Epithelial cell of proximal tubule (primary cell): ENCODE results near the gene EQTN. TPM values are rescaled to one million over a fixed set of nuclear protein-coding genes. Genes with fewer than 3 reads are reported as not detected.
"Not testable (repeated sequence)": the region's sequence is repeated elsewhere in the genome, so short reads cannot be mapped to it uniquely, and the experiment has no call there.

Experiments
- DNase-seq: peaks from one replicate; pipeline ENCODE4 v3.0.0-alpha.2; 2011; ENCODE audit warnings: low read depth
- H3K4me3 ChIP-seq: 2 replicates; pipeline ENCODE4 v1.5.1; 2011; ENCODE audit warnings: low read depth, mild to moderate bottlenecking, low read length
- CTCF ChIP-seq: conservative IDR thresholded peaks from 2 replicates; pipeline ENCODE4 v1.5.1; 2012; ENCODE audit warnings: low read depth, mild to moderate bottlenecking, low read length
- total RNA-seq: library from RNA; depleted of rRNA; stranded (reverse); fragments of >200 nt; gene quantifications from 2 replicates; pipeline ENCODE4 v1.2.3, GENCODE V29; 2015

The EQTN gene
- total RNA-seq, 1 donor from 2014 or later = not detected

DNA sequence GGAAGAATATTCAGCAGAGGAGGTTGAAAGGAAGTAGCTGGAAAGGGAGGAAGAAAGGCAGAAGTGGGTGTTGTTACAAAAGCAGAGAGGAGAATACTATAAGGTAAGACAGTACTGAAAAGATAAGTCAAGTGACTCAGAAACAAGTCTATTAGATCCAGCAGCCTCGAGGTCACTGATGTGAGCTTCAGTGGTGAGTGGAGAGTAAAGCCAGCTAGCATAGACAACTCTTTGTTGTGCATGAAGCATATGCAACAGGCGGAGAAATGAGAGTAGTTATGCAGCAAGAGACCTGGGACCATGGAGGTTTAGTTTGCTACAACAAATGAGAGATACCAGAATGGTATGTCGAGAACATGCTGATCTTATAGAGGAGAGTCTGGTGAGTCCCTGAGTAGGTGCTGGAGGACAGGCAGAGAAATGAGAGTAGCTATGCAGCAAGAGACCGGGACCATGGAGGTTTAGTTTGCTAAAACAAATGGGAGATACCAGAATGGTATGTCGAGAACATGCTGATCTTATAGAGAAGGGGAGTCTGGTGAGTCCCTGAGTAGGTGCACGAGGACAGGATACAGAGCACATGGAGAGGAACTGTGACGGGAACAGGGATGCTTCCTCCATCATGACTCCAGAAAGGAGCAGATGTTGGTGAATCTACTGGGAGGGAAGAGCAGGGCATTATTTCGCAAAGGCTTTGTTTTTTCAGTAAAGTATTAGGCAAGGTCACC lies 36.0 kb downstream of the EQTN start:
- no peak overlapping the region for H3K4me3 ChIP-seq
- no peak for TF ChIP-seq CTCF
- no peak for DNase-seq

DNA sequence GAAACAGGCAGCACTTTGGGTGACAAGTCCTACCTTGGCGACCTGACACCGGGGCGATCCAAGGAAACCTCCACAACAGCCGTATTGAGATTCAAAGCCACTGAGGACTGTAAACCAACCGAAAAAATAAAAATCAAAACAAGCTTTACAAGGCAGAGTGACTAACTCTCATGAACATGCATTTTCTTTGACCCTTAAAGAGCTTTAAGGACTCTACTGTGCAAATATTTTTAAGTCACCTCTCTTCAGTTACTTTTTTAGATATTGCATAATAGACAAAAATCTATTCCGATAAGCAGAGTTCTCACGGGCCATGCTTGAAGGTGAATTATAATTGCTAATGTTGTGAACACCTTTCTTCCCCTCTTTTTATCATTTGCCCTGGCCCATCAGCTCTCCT lies 38.3 kb downstream of the EQTN start:
- DNase-seq = no peak
- H3K4me3 ChIP-seq = no peak overlapping the region
- TF ChIP-seq CTCF = no peak

DNA sequence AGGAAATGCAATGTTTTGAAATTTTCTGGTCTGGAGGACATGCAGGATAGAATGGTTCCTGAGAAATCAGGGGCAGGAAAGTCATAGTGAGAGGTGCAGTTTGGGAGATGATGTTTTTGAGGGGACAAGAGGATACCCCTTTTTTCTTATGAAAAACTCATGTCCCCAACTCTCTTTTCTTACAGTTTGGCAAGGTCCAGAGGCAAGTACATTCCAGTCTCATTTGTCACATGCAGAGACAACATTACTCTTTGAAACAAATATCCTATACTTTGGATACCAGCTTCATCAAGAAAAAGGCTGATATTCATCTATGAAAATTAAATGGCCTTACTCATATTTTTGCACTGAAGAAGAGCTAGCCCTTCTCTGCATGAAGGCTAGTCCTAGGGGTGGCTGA lies 48.2 kb downstream of the EQTN start:
- no peak for TF ChIP-seq CTCF
- DNase-seq = no peak
- no peak overlapping the region for H3K4me3 ChIP-seq

DNA sequence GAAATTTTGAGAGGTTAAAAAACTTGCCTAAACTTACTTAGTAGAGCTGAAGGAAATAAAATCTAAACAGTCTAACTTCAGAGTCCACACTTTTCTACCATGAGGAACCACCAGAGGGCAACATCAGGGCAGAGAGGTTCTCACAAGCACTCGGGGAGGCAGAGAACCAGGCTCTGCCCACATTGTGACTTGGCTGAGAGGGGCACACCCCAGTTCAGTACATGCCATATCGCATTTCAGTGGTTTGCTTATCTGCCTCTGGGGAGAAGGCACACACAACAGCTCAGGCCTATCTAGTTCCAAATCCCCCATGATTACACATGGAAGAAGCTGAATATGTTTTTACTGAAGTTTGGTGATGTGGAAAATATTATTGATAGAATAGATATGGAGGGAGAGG lies 49.2 kb downstream of the EQTN start:
- no peak for DNase-seq
- no peak overlapping the region for H3K4me3 ChIP-seq
- peak; percentile 86 for TF ChIP-seq CTCF

- DNase-seq, H3K4me3 ChIP-seq: not testable (repeated sequence)
Observed at GRCh38 chr9:27239648-27240047, 57.3 kb downstream of the EQTN start.

Other genes starting within 250 kb of the EQTN start
- not detected in 2 replicates for gene TEK, start 187.9 kb downstream of the EQTN start, total RNA-seq
- gene IFNK, start 227.1 kb upstream of the EQTN start, total RNA-seq = not detected in 2 replicates
- 2.3 and 2.9 TPM in 2 replicates for gene MOB3B, start 232.7 kb upstream of the EQTN start, total RNA-seq